ENCODE data around the gene POLR3A.

DNA sequence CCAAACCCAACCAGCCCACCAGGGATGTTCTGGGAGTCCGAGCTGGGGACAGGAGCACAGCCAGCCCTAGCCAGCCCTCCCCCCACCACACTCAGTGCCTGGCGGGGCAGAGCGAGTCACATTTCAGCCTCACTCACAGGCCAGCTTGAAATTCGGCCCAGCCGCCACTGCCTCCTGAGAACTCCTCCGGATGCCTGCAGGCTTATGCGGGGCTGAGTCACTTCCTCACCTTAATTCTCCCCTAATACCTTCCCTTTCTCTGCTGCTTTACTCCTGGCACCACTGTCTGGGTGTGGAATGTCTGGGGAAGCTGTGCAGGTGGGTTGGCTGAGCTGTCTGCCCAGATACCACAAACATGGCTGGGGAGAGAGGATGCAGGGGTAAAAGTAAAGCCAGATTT is 80.1 kb downstream of the POLR3A start:
- TF ChIP-seq, protein P1, sequence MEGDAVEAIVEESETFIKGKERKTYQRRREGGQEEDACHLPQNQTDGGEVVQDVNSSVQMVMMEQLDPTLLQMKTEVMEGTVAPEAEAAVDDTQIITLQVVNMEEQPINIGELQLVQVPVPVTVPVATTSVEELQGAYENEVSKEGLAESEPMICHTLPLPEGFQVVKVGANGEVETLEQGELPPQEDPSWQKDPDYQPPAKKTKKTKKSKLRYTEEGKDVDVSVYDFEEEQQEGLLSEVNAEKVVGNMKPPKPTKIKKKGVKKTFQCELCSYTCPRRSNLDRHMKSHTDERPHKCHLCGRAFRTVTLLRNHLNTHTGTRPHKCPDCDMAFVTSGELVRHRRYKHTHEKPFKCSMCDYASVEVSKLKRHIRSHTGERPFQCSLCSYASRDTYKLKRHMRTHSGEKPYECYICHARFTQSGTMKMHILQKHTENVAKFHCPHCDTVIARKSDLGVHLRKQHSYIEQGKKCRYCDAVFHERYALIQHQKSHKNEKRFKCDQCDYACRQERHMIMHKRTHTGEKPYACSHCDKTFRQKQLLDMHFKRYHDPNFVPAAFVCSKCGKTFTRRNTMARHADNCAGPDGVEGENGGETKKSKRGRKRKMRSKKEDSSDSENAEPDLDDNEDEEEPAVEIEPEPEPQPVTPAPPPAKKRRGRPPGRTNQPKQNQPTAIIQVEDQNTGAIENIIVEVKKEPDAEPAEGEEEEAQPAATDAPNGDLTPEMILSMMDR (conservative IDR thresholded peaks at IDR 0.05; ENCODE audit: low read depth, low read length), result no peak
- no peak for TF ChIP-seq EZH2 (IDR thresholded peaks at IDR 0.05; ENCODE audit: low read length, unreplicated experiment)
- TF ChIP-seq EZH2phosphoT487 (IDR thresholded peaks at IDR 0.05; ENCODE audit: borderline replicate concordance, low read length), result no peak

Measured in PC-3 (cell line).